GM21447 (cell line): ENCODE results near the gene LPIN1.

Experiments
- ATAC-seq: cut with Tn5 transposase; IDR thresholded peaks from one replicate; pipeline ENCODE4 v1.9.1; 2021; ENCODE audit not compliant: unreplicated experiment

The LPIN1 gene

DNA sequence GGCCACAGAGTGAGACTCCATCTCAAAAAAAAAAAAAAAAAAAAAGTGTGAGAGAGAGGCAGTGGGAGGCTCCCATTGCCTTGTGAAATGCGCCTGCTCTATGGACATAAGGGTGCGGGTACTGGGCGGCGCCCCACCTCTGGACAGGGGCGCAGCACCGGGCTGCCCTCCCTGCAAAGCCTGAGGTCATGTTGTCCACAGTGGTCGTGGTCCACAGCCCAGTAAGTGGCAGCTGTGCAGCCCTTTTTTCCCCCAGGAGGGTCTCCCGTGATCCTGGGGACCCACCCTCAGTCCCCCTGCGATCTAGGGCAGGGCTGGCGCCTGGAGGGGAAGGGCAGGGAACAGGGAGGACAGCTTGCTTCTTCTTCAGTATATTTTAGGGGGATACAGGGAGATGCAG is 37.8 kb downstream of the LPIN1 start:
- ATAC-seq: no peak

- no peak for ATAC-seq
These were observed 38.5 kb downstream of the LPIN1 start for GRCh38 chr2:11784747-11785610.

- ATAC-seq: no peak
These were observed 39.1 kb downstream of the LPIN1 start for GRCh38 chr2:11785611-11785940.

- ATAC-seq: no peak
These were observed 39.8 kb downstream of the LPIN1 start for GRCh38 chr2:11786191-11786590.

- no peak for ATAC-seq
These were observed 40.2 kb downstream of the LPIN1 start for GRCh38 chr2:11786592-11786991.

DNA sequence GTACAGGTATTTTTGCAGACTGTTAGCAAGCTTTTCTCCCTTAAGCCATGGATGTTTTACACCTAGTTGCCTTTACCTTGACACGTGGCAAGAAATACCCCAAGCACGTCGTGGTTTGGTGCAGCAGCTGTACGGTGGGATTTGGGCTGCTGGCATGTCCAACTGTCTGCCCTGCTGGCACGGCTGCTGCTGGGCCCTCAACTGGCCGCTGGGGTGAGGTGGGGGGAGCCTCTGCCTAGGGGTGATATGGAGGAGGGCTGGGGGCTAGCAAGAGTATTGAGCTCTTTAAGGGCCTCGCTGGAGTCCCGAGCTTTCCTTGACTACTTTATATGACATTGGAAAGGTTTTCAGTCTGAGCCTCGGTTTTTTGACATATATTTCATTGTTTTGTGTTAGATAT is 41.6 kb downstream of the LPIN1 start:
- ATAC-seq: no peak

GRCh38 chr2:11788461-11789124 is 42.2 kb downstream of the LPIN1 start:
- no peak for ATAC-seq

DNA sequence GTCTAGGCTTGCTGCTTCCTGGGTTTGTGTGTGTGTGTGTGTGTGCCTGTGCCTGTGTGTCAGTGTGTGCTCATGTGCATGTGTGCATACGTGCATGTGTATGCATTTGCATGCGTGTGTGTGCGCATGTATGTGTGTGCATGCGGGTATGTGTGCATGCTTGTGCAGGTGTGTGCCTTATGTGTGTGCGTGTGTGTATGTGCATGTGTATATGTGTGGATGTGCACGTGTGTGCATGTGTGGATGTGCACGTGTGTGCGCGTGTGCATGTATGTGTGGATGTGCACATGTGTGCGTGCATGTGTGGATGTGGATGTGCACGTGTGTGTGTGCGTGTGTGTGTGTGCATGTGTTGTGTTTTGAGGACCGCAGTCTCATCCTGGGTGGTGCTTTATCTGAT is 42.8 kb downstream of the LPIN1 start:
- no peak for ATAC-seq

DNA sequence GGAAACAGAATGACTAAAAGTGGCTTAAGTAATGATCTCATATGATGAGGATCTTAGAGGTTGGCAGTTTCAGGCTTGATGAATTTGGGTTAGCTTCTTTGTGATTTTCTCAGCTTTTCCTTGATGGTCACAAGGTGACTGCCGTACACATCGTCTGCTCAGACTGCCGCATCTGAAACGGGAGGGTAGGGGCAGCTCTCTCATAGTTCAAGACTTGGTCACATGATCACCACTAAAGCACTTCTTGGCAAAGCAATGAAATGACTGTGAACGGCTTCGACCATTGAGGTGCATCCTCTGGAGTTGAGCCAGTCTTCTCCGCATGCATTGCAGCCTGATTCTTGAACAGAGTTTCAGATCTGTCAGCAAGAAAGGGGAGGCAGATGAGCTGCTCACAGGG is 43.8 kb downstream of the LPIN1 start:
- no peak for ATAC-seq

GRCh38 chr2:11795590-11795989 is 49.2 kb downstream of the LPIN1 start:
- ATAC-seq: no peak

DNA sequence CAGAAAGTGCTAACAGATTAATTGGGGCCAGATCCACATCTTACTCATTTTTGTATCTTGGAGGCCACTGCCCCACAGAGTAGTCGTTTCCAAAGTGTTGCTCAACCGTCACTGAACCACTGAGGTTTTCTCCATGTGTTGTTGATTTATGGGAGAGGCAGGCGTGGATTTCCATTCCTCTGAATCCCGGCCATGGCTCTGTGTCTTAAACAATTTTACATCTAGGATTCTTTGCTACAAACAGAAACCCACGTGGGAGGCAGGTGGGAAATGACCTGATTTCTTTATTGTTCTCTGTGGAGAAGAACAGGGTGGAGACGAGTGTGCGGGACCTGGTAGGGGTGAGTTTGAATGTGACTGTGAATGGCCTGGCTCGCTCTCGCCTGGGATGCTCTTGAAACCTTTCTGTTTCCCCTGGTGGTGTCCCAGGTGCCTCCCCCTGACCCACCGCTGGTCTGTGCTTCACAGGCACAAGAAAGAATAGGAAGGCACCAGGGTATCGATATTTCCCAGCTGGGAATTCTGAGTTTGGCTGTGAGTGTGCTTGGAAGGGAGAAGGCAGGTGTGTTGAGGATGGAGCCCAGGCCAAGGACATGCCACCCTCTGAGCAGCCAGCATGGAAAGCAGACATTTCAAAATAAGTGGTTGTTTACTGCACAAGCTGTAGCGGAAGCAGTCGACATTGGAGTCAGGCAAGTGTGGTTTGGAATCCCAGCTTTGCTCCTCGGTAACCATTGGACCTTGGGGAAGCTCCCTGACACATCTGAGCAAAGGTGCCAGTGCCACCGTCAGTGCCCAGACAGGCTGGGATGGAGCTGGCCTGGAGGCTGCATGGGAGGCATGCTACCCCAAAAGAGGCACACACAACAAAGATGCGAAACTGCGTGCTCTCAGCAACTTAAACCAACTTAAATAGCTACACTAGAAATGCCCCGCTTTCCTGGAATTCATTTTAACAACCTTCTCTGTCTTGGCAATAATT is 50.0 kb downstream of the LPIN1 start:
- no peak for ATAC-seq

DNA sequence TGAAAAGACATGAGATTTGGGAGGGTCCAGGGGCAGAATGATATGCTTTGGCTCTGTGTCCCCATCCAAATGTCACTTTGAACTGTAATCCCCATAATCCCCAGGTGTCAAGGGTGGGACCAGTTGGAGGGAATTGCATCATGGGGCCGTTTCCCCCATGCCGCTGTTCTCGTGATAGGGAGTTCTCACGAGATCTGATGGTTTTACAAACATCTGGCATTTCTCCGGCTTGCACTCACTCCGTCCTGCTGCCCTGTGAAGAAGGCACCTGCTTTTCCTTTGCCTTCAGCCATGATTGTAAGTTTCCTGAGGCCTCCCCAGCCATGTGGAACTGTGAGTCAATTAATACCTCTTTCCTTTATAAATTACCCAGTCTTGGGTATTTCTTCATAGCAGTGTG is 51.4 kb downstream of the LPIN1 start:
- ATAC-seq: no peak

DNA sequence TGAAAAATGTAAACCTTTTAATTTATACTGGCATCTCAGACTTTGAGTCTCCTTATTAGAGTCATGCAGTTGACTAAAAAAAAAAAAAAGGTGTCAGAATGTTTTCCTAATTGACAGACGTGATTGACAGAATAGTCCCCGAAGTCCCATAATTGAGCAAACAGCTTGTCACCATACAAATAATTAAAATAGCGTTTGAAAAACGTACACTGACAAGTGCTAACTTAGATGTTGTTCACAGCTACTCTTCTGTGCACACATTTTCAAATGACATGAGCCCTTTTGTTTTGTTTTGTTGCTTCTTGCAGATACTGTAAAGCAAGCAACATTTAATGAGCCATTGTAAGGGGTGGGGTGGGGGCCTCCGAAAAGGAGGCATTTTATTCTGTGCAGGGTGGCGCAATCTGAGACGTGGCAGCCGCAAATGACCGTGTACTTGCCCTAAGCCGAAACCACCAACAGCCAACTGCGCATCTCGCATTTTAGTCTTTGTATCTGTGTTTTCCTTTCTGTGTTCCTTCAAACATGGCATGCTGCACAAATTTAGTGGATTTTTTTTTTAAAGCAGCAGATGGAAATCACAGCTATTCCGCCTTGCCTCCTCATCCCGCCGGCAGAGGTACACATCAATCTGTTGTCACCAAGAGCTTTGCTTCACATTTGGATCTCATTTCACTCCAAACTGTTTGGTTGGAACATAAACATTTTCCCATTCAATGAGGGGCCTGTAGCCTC is 52.4 kb downstream of the LPIN1 start:
- ATAC-seq: no peak

- no peak for ATAC-seq
These were observed 53.4 kb downstream of the LPIN1 start for GRCh38 chr2:11799826-11800225.

GRCh38 chr2:11802782-11803191 is 56.4 kb downstream of the LPIN1 start:
- no peak for ATAC-seq

- no peak for ATAC-seq
These were observed 58.6 kb downstream of the LPIN1 start for GRCh38 chr2:11805024-11805423.

DNA sequence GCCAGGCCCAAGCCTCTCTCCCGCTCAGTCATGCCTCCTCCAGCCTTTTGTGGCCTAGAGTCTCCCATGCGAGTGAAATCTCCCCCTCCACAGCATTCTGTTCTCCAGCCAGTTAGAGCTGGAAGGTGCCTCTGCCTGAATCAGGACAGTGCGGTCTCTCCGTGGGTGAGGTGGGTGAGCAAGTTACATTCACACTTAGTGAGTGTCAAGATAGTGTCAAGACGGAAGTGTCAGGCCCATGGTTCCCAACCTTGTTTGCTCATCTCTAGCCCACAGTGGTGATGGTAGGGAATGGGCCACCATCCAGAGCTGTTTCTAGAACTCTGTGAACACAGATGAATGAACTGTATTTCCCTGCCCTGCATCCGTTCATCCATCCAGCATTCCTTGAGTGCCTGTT is 59.5 kb downstream of the LPIN1 start:
- ATAC-seq: no peak

GRCh38 chr2:11807156-11808015 is 61.0 kb downstream of the LPIN1 start:
- ATAC-seq: no peak

GRCh38 chr2:11808016-11808400 is 61.6 kb downstream of the LPIN1 start:
- no peak for ATAC-seq
